Esophagus muscularis mucosa (tissue), 3 donors: ENCODE data around the gene GRIK4.

Source experiments
- POLR2A ChIP-seq: fragments of 450-650 bp; IDR thresholded peaks from one replicate; pipeline ENCODE4 v1.6.1; 2017; ENCODE audit warnings: antibody characterized with exemption, moderate library complexity, mild to moderate bottlenecking, low read depth
- POLR2AphosphoS5 ChIP-seq, 2 donors: sonication (generic); formaldehyde crosslinking; IDR thresholded peaks; one replicate each; pipeline ENCODE4 v1.6.1; 2017; ENCODE audit warnings: antibody characterized with exemption in 2 of 2
- TF ChIP-seq, protein P1 (sequence below), 3 experiments: fragments of 200-600 bp in 2 of 3; fragments of 450-650 bp in 1 of 3; sonication (generic) in 2 of 3; IDR thresholded peaks; one replicate each; pipeline ENCODE4 v1.5.1; 2017 to 2019; ENCODE audit warnings: antibody characterized with exemption in 3 of 3, mild to moderate bottlenecking in 2 of 3, moderate library complexity in 1 of 3

DNA sequence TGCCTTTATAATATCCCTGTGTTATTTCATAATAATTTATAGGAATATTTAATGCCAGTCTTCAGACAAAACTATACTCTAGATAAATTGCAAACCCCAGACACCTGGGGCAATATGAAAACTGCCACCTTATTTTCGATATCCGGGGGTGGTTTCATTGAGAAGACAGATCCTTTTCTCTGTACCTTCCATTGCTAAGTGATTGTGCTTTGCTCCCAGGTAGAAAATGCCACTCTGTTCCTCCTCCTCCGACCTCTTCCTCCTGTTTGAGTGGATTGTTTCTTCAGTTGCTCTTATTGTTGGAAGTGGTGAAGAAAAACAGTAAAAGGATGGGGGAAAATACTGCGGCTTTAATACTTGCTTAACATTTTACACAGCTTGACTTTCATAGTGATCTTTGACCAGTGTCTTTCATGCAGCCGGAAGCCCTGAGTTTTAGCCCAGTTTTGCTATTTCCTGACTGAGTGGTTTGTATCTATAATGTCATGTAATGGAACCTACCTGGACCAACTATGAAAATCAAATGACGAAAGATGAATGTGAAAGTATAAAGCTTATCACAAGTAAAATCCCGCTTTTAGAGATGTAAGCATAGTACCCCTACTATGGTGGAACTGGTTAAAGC is 5.6 kb upstream of the GRIK4 start:
- no peak for TF ChIP-seq POLR2AphosphoS5 (IDR thresholded peaks at IDR 0.05)
- TF ChIP-seq, protein P1, sequence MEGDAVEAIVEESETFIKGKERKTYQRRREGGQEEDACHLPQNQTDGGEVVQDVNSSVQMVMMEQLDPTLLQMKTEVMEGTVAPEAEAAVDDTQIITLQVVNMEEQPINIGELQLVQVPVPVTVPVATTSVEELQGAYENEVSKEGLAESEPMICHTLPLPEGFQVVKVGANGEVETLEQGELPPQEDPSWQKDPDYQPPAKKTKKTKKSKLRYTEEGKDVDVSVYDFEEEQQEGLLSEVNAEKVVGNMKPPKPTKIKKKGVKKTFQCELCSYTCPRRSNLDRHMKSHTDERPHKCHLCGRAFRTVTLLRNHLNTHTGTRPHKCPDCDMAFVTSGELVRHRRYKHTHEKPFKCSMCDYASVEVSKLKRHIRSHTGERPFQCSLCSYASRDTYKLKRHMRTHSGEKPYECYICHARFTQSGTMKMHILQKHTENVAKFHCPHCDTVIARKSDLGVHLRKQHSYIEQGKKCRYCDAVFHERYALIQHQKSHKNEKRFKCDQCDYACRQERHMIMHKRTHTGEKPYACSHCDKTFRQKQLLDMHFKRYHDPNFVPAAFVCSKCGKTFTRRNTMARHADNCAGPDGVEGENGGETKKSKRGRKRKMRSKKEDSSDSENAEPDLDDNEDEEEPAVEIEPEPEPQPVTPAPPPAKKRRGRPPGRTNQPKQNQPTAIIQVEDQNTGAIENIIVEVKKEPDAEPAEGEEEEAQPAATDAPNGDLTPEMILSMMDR (IDR thresholded peaks at IDR 0.05), result no peak
- no peak for TF ChIP-seq POLR2A
